K562 (cell line): Measurements from ENCODE around the gene ANKLE2. TPM values are rescaled to one million over a fixed set of nuclear protein-coding genes. Genes with fewer than 3 reads are reported as not detected.

Experiments
- ATAC-seq: fragments of 200-7000 bp; cut with Tn5 transposase; 3 replicates; pipeline ENCODE4 v1.9.1; 2020; ENCODE audit warnings: moderate library complexity
- BruUV-seq: library from RNA; stranded (reverse); fragments of 400-500 nt; replicated peaks from 2 replicates; lab custom pipeline; 2021; lab: Mats Ljungman, UMichigan
- CTCF ChIA-PET: fragments of 300-600 bp; formaldehyde crosslinking; extraction: SDS; loops from one replicate; lab custom pipeline; 2021; ENCODE audit warnings: low intra/inter-chr PET ratio; lab: Yijun Ruan, JAX
- POLR2A ChIA-PET: fragments of 300-600, 350-650 bp; sonication (Branson Sonifier 250); formaldehyde crosslinking; extraction: SDS; loops from one replicate; lab custom pipeline; 2021; ENCODE audit warnings: antibody characterized with exemption, inconsistent platforms; lab: Yijun Ruan, JAX
- DNase-seq, 4 experiments: peaks; one replicate each; pipeline versions ENCODE4 v3.0.0 to v3.0.0-alpha.2; 2011 to 2018; ENCODE audit warnings: low spot score in 3 of 4, mixed read lengths in 3 of 4; ENCODE audit errors: extremely low read depth in 1 of 4
- FAIRE-seq: peaks from 2 replicates; lab custom pipeline; 2011; peaks lifted over from hg19 to GRCh38; lab: Jason Lieb, UNC
- H2AFZ ChIP-seq: 2 replicates; pipeline ENCODE4 v1.6.0; 2011; ENCODE audit warnings: low read depth, low read length, control low read depth, inconsistent platforms
- H3K27ac ChIP-seq: fragments of 200-600 bp; 3 replicates; pipeline ENCODE4 v1.8.0; 2011; ENCODE audit warnings: low read depth, mild to moderate bottlenecking, control low read depth, inconsistent platforms, low read length, moderate library complexity, mixed read lengths; ENCODE audit errors: extremely low read depth
- H3K27me3 ChIP-seq, 2 experiments: fragments of 300-600 bp in 1 of 2; 2 replicates in 1 of 2; 3 replicates in 1 of 2; pipeline versions ENCODE4 v1.6.0 to v1.8.0; 2011; ENCODE audit warnings: inconsistent platforms in 2 of 2, low read length in 2 of 2, mild to moderate bottlenecking in 1 of 2, mixed read lengths in 1 of 2, moderate library complexity in 1 of 2; ENCODE audit not compliant: control insufficient read depth in 2 of 2, insufficient read depth in 2 of 2
- H3K36me3 ChIP-seq: fragments of 300-600 bp; 3 replicates; pipeline ENCODE4 v1.8.0; 2011; ENCODE audit warnings: mild to moderate bottlenecking, low read length, inconsistent platforms; ENCODE audit not compliant: control insufficient read depth, insufficient read depth
- H3K4me1 ChIP-seq, 2 experiments: fragments of 200-600 bp in 1 of 2; replicated peaks in 1 of 2; 2 replicates in 1 of 2; 3 replicates in 1 of 2; pipeline versions ENCODE4 v1.5.1 to v1.8.0; 2011; ENCODE audit warnings: inconsistent platforms in 2 of 2, low read length in 2 of 2, mild to moderate bottlenecking in 1 of 2, mixed read lengths in 1 of 2, moderate library complexity in 1 of 2; ENCODE audit not compliant: control insufficient read depth in 2 of 2, insufficient read depth in 2 of 2
- H3K4me2 ChIP-seq: 2 replicates; pipeline ENCODE4 v1.6.1; 2011; ENCODE audit warnings: low read length, control low read depth, inconsistent platforms, mixed read lengths; ENCODE audit not compliant: insufficient read depth
- H3K4me3 ChIP-seq: fragments of 200-600 bp; sonication (generic), shearing (Covaris generic); 2 replicates; pipeline ENCODE4 v1.5.1; 2016; ENCODE audit warnings: control low read depth, inconsistent platforms
- H3K79me2 ChIP-seq: fragments of 200-600 bp; 3 replicates; pipeline ENCODE4 v1.8.0; 2011; ENCODE audit warnings: low read length, inconsistent platforms; ENCODE audit not compliant: control insufficient read depth, insufficient read depth
- H3K9ac ChIP-seq, 2 experiments: 2 replicates each; pipeline versions ENCODE4 v1.6.0 to v1.6.1; 2011; ENCODE audit warnings: low read depth in 2 of 2, low read length in 2 of 2, control low read depth in 1 of 2, inconsistent platforms in 1 of 2, mild to moderate bottlenecking in 1 of 2, mixed read lengths in 1 of 2; ENCODE audit not compliant: insufficient read depth in 1 of 2
- H3K9me1 ChIP-seq: one replicate; pipeline ENCODE4 v1.6.0; 2011; ENCODE audit warnings: inconsistent platforms, mild to moderate bottlenecking, low read length, moderate library complexity; ENCODE audit not compliant: control insufficient read depth, insufficient read depth
- H3K9me3 ChIP-seq: replicated peaks from 2 replicates; pipeline ENCODE4 v1.5.1; 2011; ENCODE audit warnings: low read depth, low read length, inconsistent platforms; ENCODE audit not compliant: control insufficient read depth, insufficient read depth
- H4K20me1 ChIP-seq: replicated peaks from 2 replicates; pipeline ENCODE4 v1.6.1; 2011; ENCODE audit warnings: low read length, inconsistent platforms, mixed read lengths; ENCODE audit not compliant: control insufficient read depth, insufficient read depth
- ATF1 ChIP-seq, 2 experiments: fragments of 450-650 bp in 1 of 2; IDR thresholded peaks; 2 replicates each; pipeline ENCODE4 v1.6.1; 2016; ENCODE audit warnings: missing compliant biosample characterization in 1 of 2, missing genetic modification characterization in 1 of 2
- CEBPG ChIP-seq, 3 experiments: fragments of 200-800 bp in 1 of 3; sonication (Bioruptor generic) in 1 of 3; sonication (generic) in 1 of 3; formaldehyde crosslinking in 1 of 3; IDR thresholded peaks in 2 of 3; conservative IDR thresholded peaks in 1 of 3; 2 replicates each; pipeline versions ENCODE4 v1.6.1 to v1.8.0; 2016 to 2022; ENCODE audit warnings: missing compliant biosample characterization in 2 of 3, missing genetic modification characterization in 2 of 3, mild to moderate bottlenecking in 1 of 3, missing genetic modification reagents in 1 of 3
- FOXP1 ChIP-seq: sonication (generic); formaldehyde crosslinking; IDR thresholded peaks from 2 replicates; pipeline ENCODE4 v1.8.0; 2022; ENCODE audit warnings: mild to moderate bottlenecking, missing genetic modification reagents
- HDAC6 ChIP-seq: IDR thresholded peaks from 2 replicates; pipeline ENCODE4 v1.6.1; 2012; ENCODE audit warnings: low read depth, mild to moderate bottlenecking, control low read depth, inconsistent platforms, low read length, moderate library complexity
- KLF1 ChIP-seq: fragments of 450-650 bp; IDR thresholded peaks from 2 replicates; pipeline ENCODE4 v1.6.1; 2016; ENCODE audit warnings: missing genetic modification characterization, missing compliant biosample characterization
- KLF10 ChIP-seq: fragments of 250-450 bp; sonication (Bioruptor Pico); IDR thresholded peaks from 2 replicates; pipeline ENCODE4 v1.6.1; 2021; ENCODE audit warnings: matching md5 sums
- NEUROD1 ChIP-seq: fragments of 150-350 bp; IDR thresholded peaks from 2 replicates; pipeline ENCODE4 v1.6.1; 2014; ENCODE audit warnings: borderline replicate concordance, low read length, low read depth; ENCODE audit not compliant: partially characterized antibody
- NFYB ChIP-seq: IDR thresholded peaks from 2 replicates; pipeline ENCODE4 v1.6.1; 2011; ENCODE audit warnings: mild to moderate bottlenecking, moderate library complexity; ENCODE audit not compliant: insufficient read length; ENCODE audit errors: extremely low read depth
- POLR2A ChIP-seq: fragments of 450-650 bp; conservative IDR thresholded peaks from 2 replicates; pipeline ENCODE4 v1.6.1; 2016
- POLR2G ChIP-seq: fragments of 200-400 bp; formaldehyde crosslinking; IDR thresholded peaks from 2 replicates; pipeline ENCODE4 v1.6.1; 2017; ENCODE audit warnings: low read depth, mild to moderate bottlenecking, antibody characterized with exemption, low read length, moderate library complexity
- SMARCE1 ChIP-seq: fragments of 450-650 bp; IDR thresholded peaks from 2 replicates; pipeline ENCODE4 v1.7.1; 2016; ENCODE audit warnings: mild to moderate bottlenecking
- SP1 ChIP-seq: sonication (generic); formaldehyde crosslinking; IDR thresholded peaks from 2 replicates; pipeline ENCODE4 v1.8.1; 2022; ENCODE audit warnings: mild to moderate bottlenecking, missing genetic modification reagents
- TBP ChIP-seq: optimal IDR thresholded peaks from 2 replicates; pipeline ENCODE3; 2011; ENCODE audit warnings: low read depth, low read length, improper control_type of control experiment
- TEAD4 ChIP-seq, 2 experiments: sonication (generic) in 1 of 2; formaldehyde crosslinking in 1 of 2; IDR thresholded peaks; 2 replicates each; pipeline versions ENCODE4 v1.6.1 to v1.8.0; 2012 to 2022; ENCODE audit warnings: borderline replicate concordance in 1 of 2, inconsistent platforms in 1 of 2, low read length in 1 of 2, mild to moderate bottlenecking in 1 of 2, missing genetic modification reagents in 1 of 2
- WGBS: fragments of 100-300 bp; shearing (Covaris generic); methylation state at CpG from one replicate; pipeline ENCODE4 v1.1.6; 2016; ENCODE audit warnings: low coverage, mixed read lengths; ENCODE audit not compliant: insufficient coverage; ENCODE audit errors: missing lambda C conversion rate; 5-methylcytosine and 5-hydroxymethylcytosine counted together
- in situ Hi-C: fragments of 300-500 bp; cut with MboI; formaldehyde crosslinking; loops from 4 replicates; pipeline ENCODE4 v1.15.0; 2018; ENCODE audit warnings: inconsistent platforms, mixed read lengths
- intact Hi-C: fragments of 100-400 bp; cut with micrococcal nuclease; formaldehyde crosslinking; loops from 2 replicates; pipeline ENCODE4 v1.14.2; 2022
- polyA plus RNA-seq, 8 experiments: library from polyadenylated mRNA; depleted of rRNA in 4 of 8; stranded (reverse) in 5 of 8; unstranded in 3 of 8; fragments of >200 nt; fragmentation: Nextera tagmentation in 2 of 8; fragmentation: Illumina TruSeq in 1 of 8; extraction: Ambion mirVana in 2 of 8; extraction: Trizol in 1 of 8; gene quantifications; 2 replicates each; pipeline versions ENCODE4 v1.2.1 to v1.2.3, GENCODE V29; 2011 to 2014; ENCODE audit warnings: inconsistent platforms in 1 of 8, missing spikeins in 1 of 8
- total RNA-seq, 7 experiments: library from RNA; depleted of rRNA in 6 of 7; stranded (reverse); fragments of >200 nt in 6 of 7; fragmentation: Illumina TruSeq in 2 of 7; extraction: Trizol in 2 of 7; gene quantifications; 2 replicates each; pipeline versions ENCODE4 v1.2.1 to v1.2.3, GENCODE V29; 2011 to 2021; ENCODE audit warnings: low replicate concordance in 1 of 7
- TF ChIP-seq, protein P1 (sequence below), 2 experiments: fragments of 450-650 bp; formaldehyde crosslinking in 1 of 2; IDR thresholded peaks; 2 replicates each; pipeline versions ENCODE4 v1.4.0 to v1.6.1; 2014 to 2020; ENCODE audit warnings: mild to moderate bottlenecking in 2 of 2, borderline replicate concordance in 1 of 2, low read depth in 1 of 2

Gene ANKLE2
- total and polyA plus RNA-seq, 9 of the 15 experiments (the other 6 are each of a cell fraction or from before 2014, with no cell fraction given) = 3.2 to 57.7 (median 45.6) TPM

DNA sequence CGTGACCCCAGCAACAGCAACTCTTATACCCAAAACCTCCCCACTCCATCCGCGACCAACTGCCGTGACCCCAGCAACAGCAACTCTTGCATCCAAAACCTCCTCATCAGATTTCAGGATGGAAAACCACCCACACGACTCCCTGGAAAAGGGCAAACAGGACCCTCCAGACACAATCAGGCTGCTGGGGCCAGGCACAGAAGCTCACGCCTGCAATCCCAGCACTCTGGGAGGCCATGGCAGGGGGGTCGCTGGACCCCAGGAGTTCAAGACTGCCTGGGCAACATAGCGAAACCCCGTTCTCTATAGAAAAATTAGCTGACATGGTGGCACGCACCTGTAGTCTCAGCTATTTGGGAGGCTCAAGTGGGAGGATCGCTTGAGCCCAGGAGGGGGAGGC, 31.3 kb downstream of the ANKLE2 start:
- Histone ChIP-seq H3K9ac (no peak overlapping the region), H3K9me1 (no peaks in the 10 kb centered on the region), H3K79me2 (no peaks in the 10 kb centered on the region), H3K4me3 (no peak overlapping the region), H3K4me1 (peaks cover 0 to 5% of the 10 kb centered on the region in 2 experiments; a peak in 1 of 5 replicates), H2AFZ (no peak overlapping the region), H3K27me3 (no peaks in the 10 kb centered on the region), H3K4me2 (no peak overlapping the region), H4K20me1 (no peaks in the 10 kb centered on the region; the same call in 1 of the 2 replicates), H3K36me3 (peaks cover 95% of the 10 kb centered on the region), H3K27ac (no peak overlapping the region), H3K9me3 (peaks cover 6% of the 10 kb centered on the region; the same call in 1 of the 2 replicates)
- FAIRE-seq = no peak
- ATAC-seq = no peak
- intact Hi-C loops = no loop called here
- ChIA-PET POLR2A (interaction anchor here (0.7 to 1.0 kb wide), 3 partner anchors 9 to 131 kb away, joined by 3 to 4 read pairs (median 3); no protein-coding TSS in a partner anchor), CTCF (no interaction called here)
- in situ Hi-C loops = no loop called here
- BruUV-seq = no TSS peak
- WGBS = 99% methylated on average over 11 of the region's 11 CpGs
- DNase-seq = no peak
- TF ChIP-seq TEAD4 (IDR thresholded peaks at IDR 0.05; ENCODE audit: low read length) = no peak
- TF ChIP-seq TEAD4 (CRISPR knock-in tag; IDR thresholded peaks at IDR 0.05; ENCODE audit: borderline replicate concordance) = no peak
- TF ChIP-seq SP1 (CRISPR knock-in tag) = no peak
- TF ChIP-seq, protein P1, sequence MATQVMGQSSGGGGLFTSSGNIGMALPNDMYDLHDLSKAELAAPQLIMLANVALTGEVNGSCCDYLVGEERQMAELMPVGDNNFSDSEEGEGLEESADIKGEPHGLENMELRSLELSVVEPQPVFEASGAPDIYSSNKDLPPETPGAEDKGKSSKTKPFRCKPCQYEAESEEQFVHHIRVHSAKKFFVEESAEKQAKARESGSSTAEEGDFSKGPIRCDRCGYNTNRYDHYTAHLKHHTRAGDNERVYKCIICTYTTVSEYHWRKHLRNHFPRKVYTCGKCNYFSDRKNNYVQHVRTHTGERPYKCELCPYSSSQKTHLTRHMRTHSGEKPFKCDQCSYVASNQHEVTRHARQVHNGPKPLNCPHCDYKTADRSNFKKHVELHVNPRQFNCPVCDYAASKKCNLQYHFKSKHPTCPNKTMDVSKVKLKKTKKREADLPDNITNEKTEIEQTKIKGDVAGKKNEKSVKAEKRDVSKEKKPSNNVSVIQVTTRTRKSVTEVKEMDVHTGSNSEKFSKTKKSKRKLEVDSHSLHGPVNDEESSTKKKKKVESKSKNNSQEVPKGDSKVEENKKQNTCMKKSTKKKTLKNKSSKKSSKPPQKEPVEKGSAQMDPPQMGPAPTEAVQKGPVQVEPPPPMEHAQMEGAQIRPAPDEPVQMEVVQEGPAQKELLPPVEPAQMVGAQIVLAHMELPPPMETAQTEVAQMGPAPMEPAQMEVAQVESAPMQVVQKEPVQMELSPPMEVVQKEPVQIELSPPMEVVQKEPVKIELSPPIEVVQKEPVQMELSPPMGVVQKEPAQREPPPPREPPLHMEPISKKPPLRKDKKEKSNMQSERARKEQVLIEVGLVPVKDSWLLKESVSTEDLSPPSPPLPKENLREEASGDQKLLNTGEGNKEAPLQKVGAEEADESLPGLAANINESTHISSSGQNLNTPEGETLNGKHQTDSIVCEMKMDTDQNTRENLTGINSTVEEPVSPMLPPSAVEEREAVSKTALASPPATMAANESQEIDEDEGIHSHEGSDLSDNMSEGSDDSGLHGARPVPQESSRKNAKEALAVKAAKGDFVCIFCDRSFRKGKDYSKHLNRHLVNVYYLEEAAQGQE (IDR thresholded peaks at IDR 0.05; ENCODE audit: borderline replicate concordance) = no peak
- TF ChIP-seq, protein P1 (CRISPR knock-in tag; IDR thresholded peaks at IDR 0.05; ENCODE audit: low read depth) = no peak
- TF ChIP-seq FOXP1 (CRISPR knock-in tag) = no peak
- no peak for TF ChIP-seq KLF1 (tag)
- TF ChIP-seq ATF1 (CRISPR knock-in tag; IDR thresholded peaks at IDR 0.05) = no peak
- no peak for TF ChIP-seq ATF1 (tag; IDR thresholded peaks at IDR 0.05)
- 0 out of 2 replicates have a peak, but pooled peaks have one; percentile 27 for TF ChIP-seq POLR2A
- no peak for TF ChIP-seq NEUROD1
- TF ChIP-seq HDAC6 = no peak
- TF ChIP-seq CEBPG (CRISPR knock-in tag; IDR thresholded peaks at IDR 0.05) = no peak
- TF ChIP-seq CEBPG (tag; conservative IDR thresholded peaks at IDR 0.05 in 1 of 2, IDR thresholded peaks at IDR 0.05 in 1 of 2) = no peak
- TF ChIP-seq SMARCE1 = no peak
- no peak for TF ChIP-seq NFYB
- no peak for TF ChIP-seq TBP
- TF ChIP-seq POLR2G = peak; percentile 55; the same call in 1 of the 2 replicates
- TF ChIP-seq KLF10 (CRISPR knock-in tag) = no peak
